ENCODE data around the gene LRP8. TPM values are rescaled to one million over a fixed set of nuclear protein-coding genes. Genes with fewer than 3 reads are reported as not detected.

Gene LRP8
- total RNA-seq, 1 donor from 2014 or later: 15.8 TPM

DNA sequence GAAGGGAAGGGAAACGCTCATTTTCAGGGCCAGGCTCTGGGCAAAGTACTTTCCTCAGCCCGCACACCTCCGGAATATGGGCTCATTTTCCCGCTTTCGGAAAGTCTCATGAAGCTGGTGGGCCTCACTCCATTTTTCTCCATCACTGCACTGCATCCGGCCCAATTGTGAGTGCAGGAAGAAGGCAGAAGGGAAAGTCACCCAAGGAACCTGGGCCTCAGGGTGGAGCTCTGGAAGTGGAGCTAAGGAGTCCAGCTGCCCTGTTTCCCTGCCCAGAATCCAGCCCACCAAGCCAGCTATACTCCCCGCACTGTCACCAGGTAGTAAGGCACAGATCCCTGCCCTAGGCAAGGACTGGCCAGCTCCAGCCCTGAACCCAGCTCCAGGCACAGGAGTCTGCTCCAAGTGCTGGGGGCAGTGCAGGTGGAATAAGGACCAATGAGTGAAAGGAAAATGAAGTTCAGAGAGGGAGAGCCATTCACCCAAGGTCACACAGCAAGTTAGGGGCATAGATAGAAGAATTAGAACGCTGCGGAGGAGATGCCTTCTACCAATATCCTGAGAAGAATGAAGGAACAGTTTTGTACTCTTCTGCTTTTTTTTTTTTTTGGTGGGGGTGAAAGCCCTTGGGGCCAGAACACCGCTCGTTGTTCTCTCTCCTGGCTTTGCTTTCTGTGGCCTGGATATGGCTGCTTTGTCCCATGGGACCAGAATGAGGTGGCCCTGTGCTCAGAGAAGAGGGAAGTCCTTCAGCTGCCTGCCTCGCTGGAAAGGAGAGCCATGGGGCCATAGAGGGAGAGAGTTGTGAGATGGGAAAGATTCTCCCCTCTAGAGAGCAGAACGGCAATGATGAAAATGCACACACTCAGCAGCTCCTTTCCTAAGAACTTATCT is 10.0 kb downstream of the LRP8 start:
- no peak for TF ChIP-seq CTCF (IDR thresholded peaks at IDR 0.05; ENCODE audit: unreplicated experiment)
- Mint-ChIP-seq H3K27me3 (ENCODE audit: unreplicated experiment) (peaks cover 5% of the 10 kb centered on the region), H3K36me3 (ENCODE audit: low read depth, unreplicated experiment) (peaks cover 14% of the 10 kb centered on the region), H3K4me1 (ENCODE audit: unreplicated experiment) (peaks cover 7% of the 10 kb centered on the region), H3K27ac (ENCODE audit: unreplicated experiment) (no peak overlapping the region), H3K9me3 (ENCODE audit: unreplicated experiment) (no peaks in the 10 kb centered on the region), H3K4me3 (ENCODE audit: unreplicated experiment) (no peak overlapping the region)
- no peak for DNase-seq (ENCODE audit: low spot score)

GRCh38 chr1:53316766-53317581 is 10.9 kb downstream of the LRP8 start:
- peaks cover 4% of the 10 kb centered on the region for H3K27me3 Mint-ChIP-seq (ENCODE audit: unreplicated experiment)
- no peak overlapping the region for H3K27ac Mint-ChIP-seq (ENCODE audit: unreplicated experiment)
- H3K9me3 Mint-ChIP-seq (ENCODE audit: unreplicated experiment): no peaks in the 10 kb centered on the region
- no peak for DNase-seq (ENCODE audit: low spot score)
- H3K4me1 Mint-ChIP-seq (ENCODE audit: unreplicated experiment): peaks cover 7% of the 10 kb centered on the region
- H3K36me3 Mint-ChIP-seq (ENCODE audit: low read depth, unreplicated experiment): peaks cover 10% of the 10 kb centered on the region
- H3K4me3 Mint-ChIP-seq (ENCODE audit: unreplicated experiment): no peak overlapping the region
- TF ChIP-seq CTCF (IDR thresholded peaks at IDR 0.05; ENCODE audit: unreplicated experiment): no peak

GRCh38 chr1:53316424-53316765 is 11.5 kb downstream of the LRP8 start:
- peaks cover 5% of the 10 kb centered on the region for H3K27me3 Mint-ChIP-seq (ENCODE audit: unreplicated experiment)
- peaks cover 15% of the 10 kb centered on the region for H3K36me3 Mint-ChIP-seq (ENCODE audit: low read depth, unreplicated experiment)
- DNase-seq (ENCODE audit: low spot score): no peak
- H3K4me3 Mint-ChIP-seq (ENCODE audit: unreplicated experiment): no peak overlapping the region
- H3K27ac Mint-ChIP-seq (ENCODE audit: unreplicated experiment): no peak overlapping the region
- TF ChIP-seq CTCF (IDR thresholded peaks at IDR 0.05; ENCODE audit: unreplicated experiment): no peak
- H3K9me3 Mint-ChIP-seq (ENCODE audit: unreplicated experiment): no peaks in the 10 kb centered on the region
- peaks cover 7% of the 10 kb centered on the region for H3K4me1 Mint-ChIP-seq (ENCODE audit: unreplicated experiment)

- H3K36me3 Mint-ChIP-seq (ENCODE audit: low read depth, unreplicated experiment): peaks cover 12% of the 10 kb centered on the region
- peaks cover 5% of the 10 kb centered on the region for H3K27me3 Mint-ChIP-seq (ENCODE audit: unreplicated experiment)
- H3K27ac Mint-ChIP-seq (ENCODE audit: unreplicated experiment): no peak overlapping the region
- peak; percentile 33 for DNase-seq (ENCODE audit: low spot score)
- peaks cover 7% of the 10 kb centered on the region for H3K4me1 Mint-ChIP-seq (ENCODE audit: unreplicated experiment)
- H3K4me3 Mint-ChIP-seq (ENCODE audit: unreplicated experiment): peak overlapping the region; percentile 31
- no peaks in the 10 kb centered on the region for H3K9me3 Mint-ChIP-seq (ENCODE audit: unreplicated experiment)
- no peak for TF ChIP-seq CTCF (IDR thresholded peaks at IDR 0.05; ENCODE audit: unreplicated experiment)
Measured at GRCh38 chr1:53315456-53316423, 12.1 kb downstream of the LRP8 start.

All from endothelial cell (in vitro differentiated cells).